Smooth muscle cell (in vitro differentiated cells): ENCODE results near the gene TMEM198. TPM values are rescaled to one million over a fixed set of nuclear protein-coding genes. Genes with fewer than 3 reads are reported as not detected.

ENCODE experiments used
- DNase-seq: peaks from one replicate; lab custom pipeline; 2025; ENCODE audit not compliant: unreplicated experiment; lab: John Stamatoyannopoulos, UW
- H2AFZ ChIP-seq: fragments of 200-600 bp; sonication (generic); 2 replicates; pipeline ENCODE4 v1.6.0; 2016; ENCODE audit warnings: antibody characterized with exemption, low read depth, mild to moderate bottlenecking
- H3F3A ChIP-seq: fragments of 200-600 bp; sonication (generic); 2 replicates; pipeline ENCODE4 v1.6.0; 2017; ENCODE audit warnings: antibody characterized with exemption, low read depth
- H3K27ac ChIP-seq: fragments of 200-600 bp; sonication (generic); 2 replicates; pipeline ENCODE4 v1.5.1; 2016; ENCODE audit warnings: low read depth, mild to moderate bottlenecking
- H3K27me3 ChIP-seq: fragments of 200-600 bp; sonication (generic); 2 replicates; pipeline ENCODE4 v1.6.1; 2016; ENCODE audit warnings: low read depth, mild to moderate bottlenecking
- H3K36me3 ChIP-seq: fragments of 200-600 bp; sonication (generic); 2 replicates; pipeline ENCODE4 v1.5.1; 2016; ENCODE audit warnings: low read depth
- H3K4me1 ChIP-seq: fragments of 200-600 bp; sonication (generic); 2 replicates; pipeline ENCODE4 v1.5.1; 2016; ENCODE audit warnings: low read depth
- H3K4me2 ChIP-seq: fragments of 200-600 bp; sonication (generic); 2 replicates; pipeline ENCODE4 v1.6.0; 2016; ENCODE audit warnings: mild to moderate bottlenecking
- H3K4me3 ChIP-seq: fragments of 200-600 bp; sonication (generic); 2 replicates; pipeline ENCODE4 v1.5.1; 2016; ENCODE audit warnings: mild to moderate bottlenecking
- H3K79me2 ChIP-seq: fragments of 200-600 bp; sonication (generic); 2 replicates; pipeline ENCODE4 v1.6.0; 2016; ENCODE audit warnings: low read depth, mild to moderate bottlenecking
- H3K9ac ChIP-seq: fragments of 200-600 bp; sonication (generic); 2 replicates; pipeline ENCODE4 v1.6.0; 2016; ENCODE audit warnings: low read depth
- H3K9me3 ChIP-seq: fragments of 200-600 bp; sonication (generic); replicated peaks from 2 replicates; pipeline ENCODE4 v1.5.1; 2016; ENCODE audit warnings: low read depth
- H4K20me1 ChIP-seq: fragments of 200-600 bp; sonication (generic); 2 replicates; pipeline ENCODE4 v1.6.0; 2016; ENCODE audit warnings: low read depth
- WGBS: methylation state at CpG from one replicate; pipeline ENCODE4 v1.1.7; 2016; ENCODE audit warnings: low lambda C conversion rate; 5-methylcytosine and 5-hydroxymethylcytosine counted together
- polyA plus RNA-seq: library from polyadenylated mRNA; unstranded; fragments of >200 nt; fragmentation: Nextera tagmentation; extraction: Ambion mirVana; gene quantifications from 2 replicates; pipeline ENCODE4 v1.2.1, GENCODE V29; 2016
- total RNA-seq: library from RNA; depleted of rRNA; stranded (reverse); fragments of >200 nt; gene quantifications from 2 replicates; pipeline ENCODE4 v1.2.3, GENCODE V29; 2014
- TF ChIP-seq, protein P1 (sequence below): fragments of 200-600 bp; sonication (generic); IDR thresholded peaks from 2 replicates; pipeline ENCODE4 v1.5.1; 2017; ENCODE audit warnings: borderline replicate concordance, mild to moderate bottlenecking, antibody characterized with exemption; ENCODE audit not compliant: insufficient read depth, poor library complexity, severe bottlenecking

Gene TMEM198
- total and polyA plus RNA-seq, 2 experiments from 2014 or later, result 3.3 to 6.9 TPM

DNA sequence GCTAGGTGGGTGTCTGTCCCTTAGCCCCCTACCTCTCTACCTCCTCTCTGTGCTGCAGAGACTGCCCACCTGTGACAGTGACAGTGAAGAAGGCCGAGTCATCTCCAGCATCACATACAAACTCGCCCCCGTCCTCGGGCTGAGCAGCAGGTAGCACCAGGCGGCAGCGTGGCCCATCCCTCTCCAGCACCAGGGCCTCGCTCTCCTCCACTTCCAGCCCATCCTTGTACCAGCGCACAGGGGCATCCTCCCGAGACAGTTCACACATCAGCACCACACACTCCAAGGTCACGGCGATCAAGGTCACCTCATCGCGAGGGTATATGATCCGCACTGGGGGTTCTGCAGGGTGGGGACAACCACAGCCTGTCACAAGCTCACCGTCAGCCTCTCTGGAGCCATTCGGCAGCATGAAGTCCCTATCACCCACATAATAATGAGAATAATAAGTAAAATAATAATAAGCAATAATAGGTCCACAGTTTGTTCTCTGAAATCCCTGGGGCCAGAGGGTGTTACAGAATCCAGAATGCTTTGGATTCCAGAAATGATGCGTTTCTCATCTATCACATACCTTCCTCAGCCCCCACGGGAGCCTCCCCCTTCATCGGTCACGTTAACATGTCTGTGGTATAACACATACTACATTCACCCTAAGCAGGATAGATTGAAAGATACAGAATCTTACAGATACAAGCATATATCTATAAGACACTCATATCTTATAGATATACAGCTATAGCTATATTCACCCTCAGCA is 15.5 kb downstream of the TMEM198 start:
- H3K27me3 ChIP-seq, result no peaks in the 10 kb centered on the region
- TF ChIP-seq, protein P1, sequence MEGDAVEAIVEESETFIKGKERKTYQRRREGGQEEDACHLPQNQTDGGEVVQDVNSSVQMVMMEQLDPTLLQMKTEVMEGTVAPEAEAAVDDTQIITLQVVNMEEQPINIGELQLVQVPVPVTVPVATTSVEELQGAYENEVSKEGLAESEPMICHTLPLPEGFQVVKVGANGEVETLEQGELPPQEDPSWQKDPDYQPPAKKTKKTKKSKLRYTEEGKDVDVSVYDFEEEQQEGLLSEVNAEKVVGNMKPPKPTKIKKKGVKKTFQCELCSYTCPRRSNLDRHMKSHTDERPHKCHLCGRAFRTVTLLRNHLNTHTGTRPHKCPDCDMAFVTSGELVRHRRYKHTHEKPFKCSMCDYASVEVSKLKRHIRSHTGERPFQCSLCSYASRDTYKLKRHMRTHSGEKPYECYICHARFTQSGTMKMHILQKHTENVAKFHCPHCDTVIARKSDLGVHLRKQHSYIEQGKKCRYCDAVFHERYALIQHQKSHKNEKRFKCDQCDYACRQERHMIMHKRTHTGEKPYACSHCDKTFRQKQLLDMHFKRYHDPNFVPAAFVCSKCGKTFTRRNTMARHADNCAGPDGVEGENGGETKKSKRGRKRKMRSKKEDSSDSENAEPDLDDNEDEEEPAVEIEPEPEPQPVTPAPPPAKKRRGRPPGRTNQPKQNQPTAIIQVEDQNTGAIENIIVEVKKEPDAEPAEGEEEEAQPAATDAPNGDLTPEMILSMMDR, result no peak
- no peaks in the 10 kb centered on the region for H3K4me1 ChIP-seq

DNA sequence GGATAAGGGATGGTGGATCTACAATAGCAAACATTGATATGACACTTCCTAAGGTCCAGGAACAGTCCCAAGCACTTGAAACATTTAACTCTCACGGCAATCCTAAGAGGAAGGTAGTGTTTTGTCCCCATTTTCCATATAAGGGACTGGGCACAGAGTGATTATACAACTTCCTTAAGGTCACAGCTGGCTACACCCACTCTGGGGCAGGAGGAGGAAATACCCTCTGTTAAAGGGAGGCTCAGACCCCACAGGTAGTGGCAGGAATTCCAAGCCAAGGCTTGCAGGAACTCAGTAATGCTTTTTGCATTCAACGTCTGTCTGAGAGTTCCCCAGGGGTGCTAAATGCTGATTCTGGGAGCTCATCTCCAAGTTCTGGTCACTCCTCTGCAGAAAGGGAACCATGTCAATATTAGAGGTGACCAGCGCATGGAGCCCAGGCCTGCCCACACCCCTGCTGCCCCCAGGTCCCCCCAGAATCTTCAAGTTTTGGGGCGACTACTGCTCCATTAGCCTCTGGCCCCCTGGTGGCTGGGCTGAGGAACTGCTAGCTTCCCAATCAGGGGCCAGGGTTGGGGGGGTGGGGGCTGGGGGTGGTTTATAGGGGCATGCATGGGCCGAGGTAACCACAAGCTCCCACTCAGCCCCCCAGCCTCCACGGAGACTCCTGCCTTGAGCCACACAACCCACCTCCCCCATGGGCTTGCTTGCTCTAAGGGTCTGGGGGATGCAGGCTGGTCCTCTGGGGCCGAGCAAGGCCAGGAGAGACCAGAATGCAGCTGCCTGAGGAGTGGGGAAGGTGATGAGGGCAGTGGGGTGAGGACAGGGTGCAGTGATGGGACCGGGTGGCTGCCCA is 16.4 kb downstream of the TMEM198 start:
- H3K36me3 ChIP-seq, result no peaks in the 10 kb centered on the region
- no peak overlapping the region for H2AFZ ChIP-seq
- no peak overlapping the region for H3K9ac ChIP-seq
- no peak overlapping the region for H3K27ac ChIP-seq
- H4K20me1 ChIP-seq, result no peaks in the 10 kb centered on the region
- H3F3A ChIP-seq, result no peaks in the 10 kb centered on the region
- H3K4me1 ChIP-seq, result no peaks in the 10 kb centered on the region
- no peak for DNase-seq
- H3K27me3 ChIP-seq, result no peaks in the 10 kb centered on the region
- no peaks in the 10 kb centered on the region for H3K9me3 ChIP-seq
- no peaks in the 10 kb centered on the region for H3K79me2 ChIP-seq
- WGBS, result 64% methylated on average over 6 of the region's 8 CpGs
- TF ChIP-seq, protein P1, result peak; percentile 82
- H3K4me3 ChIP-seq, result no peak overlapping the region
- no peak overlapping the region for H3K4me2 ChIP-seq

More for the DNA sequence above, 15.5 kb downstream of the TMEM198 start:
- H3K9me3 ChIP-seq, result no peaks in the 10 kb centered on the region
- no peak overlapping the region for H3K27ac ChIP-seq
- H3K79me2 ChIP-seq, result no peaks in the 10 kb centered on the region
- H2AFZ ChIP-seq, result no peak overlapping the region
- H3K9ac ChIP-seq, result no peak overlapping the region
- H3K4me3 ChIP-seq, result no peak overlapping the region
- no peaks in the 10 kb centered on the region for H4K20me1 ChIP-seq
- H3F3A ChIP-seq, result no peaks in the 10 kb centered on the region
- DNase-seq, result no peak
- no peaks in the 10 kb centered on the region for H3K36me3 ChIP-seq
- WGBS, result 96% methylated on average over 20 of the region's 20 CpGs
- H3K4me2 ChIP-seq, result no peak overlapping the region

DNA sequence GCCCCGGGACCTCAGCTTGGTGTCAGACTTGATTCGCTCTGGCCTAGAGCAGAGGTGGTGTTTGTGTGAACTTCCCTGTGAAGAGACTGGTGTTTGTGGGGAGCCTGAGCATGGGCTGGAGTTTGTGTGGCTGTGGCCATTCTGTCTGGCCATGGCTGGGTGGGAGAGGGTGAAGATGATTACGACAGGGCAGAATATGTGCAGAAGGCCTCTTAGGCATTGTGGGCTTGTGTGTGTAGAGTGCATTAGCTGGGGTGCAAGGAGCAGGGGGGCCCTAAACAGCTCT is 17.0 kb downstream of the TMEM198 start:
- H3F3A ChIP-seq, result no peaks in the 10 kb centered on the region
- no peak overlapping the region for H3K27ac ChIP-seq
- H3K9ac ChIP-seq, result no peak overlapping the region
- no peaks in the 10 kb centered on the region for H3K4me1 ChIP-seq
- H3K4me2 ChIP-seq, result no peak overlapping the region
- H3K79me2 ChIP-seq, result no peaks in the 10 kb centered on the region
- no peaks in the 10 kb centered on the region for H4K20me1 ChIP-seq
- no peak for DNase-seq
- 96% methylated on average over 3 of the region's 3 CpGs for WGBS
- no peak overlapping the region for H2AFZ ChIP-seq
- H3K9me3 ChIP-seq, result no peaks in the 10 kb centered on the region
- H3K27me3 ChIP-seq, result no peaks in the 10 kb centered on the region
- no peak overlapping the region for H3K4me3 ChIP-seq
- H3K36me3 ChIP-seq, result no peaks in the 10 kb centered on the region
- TF ChIP-seq, protein P1, result no peak
